SU-DHL-6 (cell line): ENCODE data around the gene TMEM202.

ENCODE experiments used
- H2AFZ ChIP-seq: fragments of 200-600 bp; sonication (generic); 2 replicates; pipeline ENCODE4 v1.6.1; 2014; ENCODE audit warnings: low read depth, mild to moderate bottlenecking, moderate library complexity, mixed read lengths, antibody characterized with exemption, low read length; ENCODE audit not compliant: severe bottlenecking
- H3F3A ChIP-seq: fragments of 200-600 bp; shearing (Covaris generic); 2 replicates; pipeline ENCODE4 v1.6.0; 2016; ENCODE audit warnings: antibody characterized with exemption, mild to moderate bottlenecking; ENCODE audit not compliant: insufficient read depth
- H3K27ac ChIP-seq: fragments of 200-600 bp; sonication (generic); 2 replicates; pipeline ENCODE4 v1.5.1; 2016; ENCODE audit warnings: low read depth, mild to moderate bottlenecking, low read length, moderate library complexity, mixed read lengths
- H3K27me3 ChIP-seq: fragments of 200-600 bp; sonication (generic), shearing (Covaris generic); 2 replicates; pipeline ENCODE4 v1.6.0; 2014; ENCODE audit warnings: mild to moderate bottlenecking, low read length
- H3K36me3 ChIP-seq: fragments of 200-600 bp; sonication (generic); 2 replicates; pipeline ENCODE4 v1.6.1; 2014; ENCODE audit warnings: mild to moderate bottlenecking, low read length, mixed read lengths
- H3K4me2 ChIP-seq: fragments of 300-600, 200-600 bp; shearing (Covaris generic), sonication (generic); 2 replicates; pipeline ENCODE4 v1.6.0; 2014; ENCODE audit warnings: low read length, low read depth, mild to moderate bottlenecking; ENCODE audit not compliant: poor library complexity, severe bottlenecking
- H3K4me3 ChIP-seq: fragments of 200-600 bp; sonication (generic); 2 replicates; pipeline ENCODE4 v1.5.1; 2014; ENCODE audit warnings: antibody characterized with exemption, low read length, mild to moderate bottlenecking, mixed read lengths; ENCODE audit not compliant: insufficient read depth, poor library complexity, severe bottlenecking
- H3K79me2 ChIP-seq: fragments of 200-600 bp; sonication (generic); 2 replicates; pipeline ENCODE4 v1.6.1; 2014; ENCODE audit warnings: mild to moderate bottlenecking, low read length, moderate library complexity; ENCODE audit not compliant: insufficient read depth
- H3K9ac ChIP-seq: fragments of 200-600 bp; sonication (generic); 2 replicates; pipeline ENCODE4 v1.7.0; 2014; ENCODE audit warnings: mild to moderate bottlenecking, low read length
- H3K9me2 ChIP-seq: fragments of 200-600 bp; sonication (generic); replicated peaks from 2 replicates; pipeline ENCODE4 v1.6.1; 2014; ENCODE audit warnings: low read length; ENCODE audit not compliant: insufficient read depth
- H3K9me3 ChIP-seq: fragments of 200-600 bp; sonication (generic); 2 replicates; pipeline ENCODE4 v1.6.1; 2014; ENCODE audit warnings: low read length, mixed read lengths; ENCODE audit not compliant: insufficient read depth
- H4K20me1 ChIP-seq: fragments of 200-600 bp; sonication (generic); 2 replicates; pipeline ENCODE4 v1.6.1; 2014; ENCODE audit warnings: low read depth, mild to moderate bottlenecking, antibody characterized with exemption, low read length, moderate library complexity, mixed read lengths
- EZH2phosphoT487 ChIP-seq: fragments of 200-600 bp; sonication (generic), shearing (Covaris generic); conservative IDR thresholded peaks from 2 replicates; pipeline ENCODE4 v1.6.1; 2018; ENCODE audit warnings: mild to moderate bottlenecking, antibody characterized with exemption, low read length, moderate library complexity, mixed read lengths
- TF ChIP-seq, protein P1 (sequence below): fragments of 200-600 bp; sonication (generic); IDR thresholded peaks from one replicate; pipeline ENCODE4 v1.5.1; 2017; ENCODE audit warnings: antibody characterized with exemption, mild to moderate bottlenecking, low read length, moderate library complexity; ENCODE audit not compliant: insufficient read depth, poor library complexity, severe bottlenecking

TMEM202 gene

DNA sequence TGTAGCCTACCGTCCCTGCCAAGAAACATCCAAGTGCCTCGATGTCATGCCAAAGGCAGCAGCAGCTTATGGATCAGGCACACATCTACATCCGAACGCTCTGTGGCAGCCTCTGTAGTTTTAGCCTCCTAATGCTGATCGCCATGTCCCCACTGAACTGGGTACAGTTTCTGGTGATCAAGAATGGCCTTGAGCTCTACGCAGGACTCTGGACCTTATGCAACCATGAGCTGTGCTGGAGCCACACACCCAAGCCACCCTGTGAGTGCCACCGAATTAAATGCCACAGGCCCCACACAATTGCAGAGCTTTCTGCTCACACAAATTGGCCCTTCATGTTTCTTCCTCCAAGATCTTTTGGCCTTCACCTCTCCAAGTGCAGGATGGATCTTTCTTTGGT, 543 bp downstream of the TMEM202 start:
- Histone ChIP-seq H3K36me3 (no peaks in the 10 kb centered on the region), H3K9me2 (no peaks in the 10 kb centered on the region), H2AFZ (no peak overlapping the region), H3K79me2 (no peaks in the 10 kb centered on the region), H3K27ac (no peak overlapping the region), H3K4me3 (no peak overlapping the region), H3K27me3 (no peaks in the 10 kb centered on the region), H3K9ac (no peak overlapping the region), H3K9me3 (no peaks in the 10 kb centered on the region), H3K4me2 (no peak overlapping the region), H3F3A (no peaks in the 10 kb centered on the region), H4K20me1 (no peaks in the 10 kb centered on the region)
- TF ChIP-seq EZH2phosphoT487: no peak
- TF ChIP-seq, protein P1, sequence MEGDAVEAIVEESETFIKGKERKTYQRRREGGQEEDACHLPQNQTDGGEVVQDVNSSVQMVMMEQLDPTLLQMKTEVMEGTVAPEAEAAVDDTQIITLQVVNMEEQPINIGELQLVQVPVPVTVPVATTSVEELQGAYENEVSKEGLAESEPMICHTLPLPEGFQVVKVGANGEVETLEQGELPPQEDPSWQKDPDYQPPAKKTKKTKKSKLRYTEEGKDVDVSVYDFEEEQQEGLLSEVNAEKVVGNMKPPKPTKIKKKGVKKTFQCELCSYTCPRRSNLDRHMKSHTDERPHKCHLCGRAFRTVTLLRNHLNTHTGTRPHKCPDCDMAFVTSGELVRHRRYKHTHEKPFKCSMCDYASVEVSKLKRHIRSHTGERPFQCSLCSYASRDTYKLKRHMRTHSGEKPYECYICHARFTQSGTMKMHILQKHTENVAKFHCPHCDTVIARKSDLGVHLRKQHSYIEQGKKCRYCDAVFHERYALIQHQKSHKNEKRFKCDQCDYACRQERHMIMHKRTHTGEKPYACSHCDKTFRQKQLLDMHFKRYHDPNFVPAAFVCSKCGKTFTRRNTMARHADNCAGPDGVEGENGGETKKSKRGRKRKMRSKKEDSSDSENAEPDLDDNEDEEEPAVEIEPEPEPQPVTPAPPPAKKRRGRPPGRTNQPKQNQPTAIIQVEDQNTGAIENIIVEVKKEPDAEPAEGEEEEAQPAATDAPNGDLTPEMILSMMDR: no peak

DNA sequence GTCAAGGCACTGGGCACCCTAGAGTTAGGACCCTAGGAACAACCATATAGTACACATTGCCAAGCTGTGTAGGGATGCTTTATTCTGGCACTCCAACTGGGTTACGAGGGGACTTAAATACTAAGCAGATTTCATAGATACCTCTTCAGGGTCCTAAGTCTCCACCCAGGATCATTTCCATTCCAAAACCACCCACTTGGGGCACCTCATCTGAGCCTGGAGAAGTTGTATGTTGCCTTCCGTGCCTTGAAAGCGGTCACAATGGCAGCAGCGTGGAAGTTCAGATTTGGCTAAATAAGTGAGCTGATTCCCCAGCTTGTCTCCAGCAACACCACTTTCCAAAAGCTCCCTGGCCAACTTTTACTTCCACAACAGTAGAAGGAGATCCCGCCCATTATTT, 4.6 kb downstream of the TMEM202 start:
- Histone ChIP-seq H3K9ac (no peak overlapping the region), H3K9me3 (no peaks in the 10 kb centered on the region), H4K20me1 (no peaks in the 10 kb centered on the region), H3K27ac (no peak overlapping the region), H3K27me3 (no peaks in the 10 kb centered on the region), H3K79me2 (no peaks in the 10 kb centered on the region), H3K4me2 (no peak overlapping the region), H3F3A (no peaks in the 10 kb centered on the region), H2AFZ (no peak overlapping the region), H3K9me2 (no peaks in the 10 kb centered on the region), H3K36me3 (no peaks in the 10 kb centered on the region), H3K4me3 (no peak overlapping the region)
- TF ChIP-seq EZH2phosphoT487: no peak
- TF ChIP-seq, protein P1: no peak

DNA sequence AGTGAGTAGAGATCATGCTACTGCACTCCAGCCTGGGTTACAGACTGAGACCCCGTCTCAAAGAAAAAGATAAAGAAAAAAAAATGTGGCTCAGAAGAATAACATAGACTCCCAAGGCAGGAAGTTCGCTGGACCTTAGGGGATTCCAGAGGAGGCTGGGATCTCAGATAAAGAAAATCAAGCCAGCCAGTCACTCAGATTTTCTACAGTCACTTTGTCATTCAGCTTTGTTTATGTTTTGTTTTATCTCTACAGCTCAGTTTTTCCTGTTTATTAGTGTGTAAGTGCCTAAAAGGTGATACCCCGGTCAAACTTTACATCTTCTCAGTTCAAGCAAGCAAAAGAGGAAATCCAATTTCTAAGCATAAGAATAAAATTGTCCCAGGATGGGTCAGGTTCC, 6.3 kb downstream of the TMEM202 start:
- H3K9ac ChIP-seq: no peak overlapping the region
- H3K36me3 ChIP-seq: no peaks in the 10 kb centered on the region
- no peaks in the 10 kb centered on the region for H3K79me2 ChIP-seq
- H3K27me3 ChIP-seq: no peaks in the 10 kb centered on the region
- H3K4me3 ChIP-seq: no peak overlapping the region
- H3K9me3 ChIP-seq: no peaks in the 10 kb centered on the region
- TF ChIP-seq, protein P1: no peak
- TF ChIP-seq EZH2phosphoT487: no peak
- no peak overlapping the region for H3K27ac ChIP-seq
- H3K9me2 ChIP-seq: no peaks in the 10 kb centered on the region
- no peaks in the 10 kb centered on the region for H3F3A ChIP-seq
- no peak overlapping the region for H2AFZ ChIP-seq
- no peaks in the 10 kb centered on the region for H4K20me1 ChIP-seq
- no peak overlapping the region for H3K4me2 ChIP-seq

DNA sequence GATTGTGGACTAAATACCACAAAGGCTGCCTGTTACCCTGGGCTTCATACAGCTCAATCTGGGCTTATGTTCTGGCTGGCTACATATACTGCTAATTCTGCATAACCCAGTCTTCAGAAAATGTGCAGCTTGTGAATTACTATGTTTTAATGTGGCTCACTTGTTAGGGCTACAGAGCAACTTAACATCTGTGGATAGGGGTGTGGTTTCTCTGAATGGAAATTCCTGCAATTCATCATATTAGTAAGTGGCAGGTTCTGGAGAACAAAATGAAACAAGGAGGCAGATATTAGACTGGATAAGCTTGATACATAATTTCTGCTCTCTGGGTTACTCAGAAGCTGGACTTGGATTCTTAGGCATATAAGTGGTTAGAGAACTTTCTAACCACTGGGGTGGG, 6.7 kb downstream of the TMEM202 start:
- H3K9ac ChIP-seq: no peak overlapping the region
- no peaks in the 10 kb centered on the region for H4K20me1 ChIP-seq
- no peaks in the 10 kb centered on the region for H3K9me3 ChIP-seq
- no peak overlapping the region for H3K4me3 ChIP-seq
- no peaks in the 10 kb centered on the region for H3K9me2 ChIP-seq
- no peak overlapping the region for H2AFZ ChIP-seq
- H3K27me3 ChIP-seq: no peaks in the 10 kb centered on the region
- no peaks in the 10 kb centered on the region for H3K36me3 ChIP-seq
- H3K4me2 ChIP-seq: no peak overlapping the region
- no peak for TF ChIP-seq EZH2phosphoT487
- TF ChIP-seq, protein P1: no peak
- no peaks in the 10 kb centered on the region for H3K79me2 ChIP-seq
- no peak overlapping the region for H3K27ac ChIP-seq
- H3F3A ChIP-seq: no peaks in the 10 kb centered on the region
